Aorta (tissue), 5 donors: Measurements from ENCODE around the gene TAPBPL. TPM values are rescaled to one million over a fixed set of nuclear protein-coding genes. Genes with fewer than 3 reads are reported as not detected.
"Not testable (repeated sequence)": the region's sequence is repeated elsewhere in the genome, so short reads cannot be mapped to it uniquely, and the experiment has no call there.

ENCODE experiments used
- ATAC-seq: fragments of 200-7000 bp; cut with Tn5 transposase; one replicate; pipeline ENCODE4 v1.9.1; 2022; ENCODE audit warnings: moderate library complexity; ENCODE audit not compliant: low FRiP score
- DNase-seq, 2 donors: peaks; one replicate each; pipeline ENCODE4 v3.0.0-alpha.2; 2020
- H3K27ac ChIP-seq, 2 donors: one replicate each; pipeline ENCODE4 v1.5.1; 2013; ENCODE audit warnings: low read length in 2 of 2, mild to moderate bottlenecking in 2 of 2, moderate library complexity in 2 of 2, control low read depth in 1 of 2, inconsistent platforms in 1 of 2, low read depth in 1 of 2
- H3K27me3 ChIP-seq, 2 donors: one replicate each; pipeline ENCODE4 v1.6.1; 2013; ENCODE audit warnings: control low read depth in 1 of 2, low read length in 1 of 2, mild to moderate bottlenecking in 1 of 2, moderate library complexity in 1 of 2; ENCODE audit not compliant: insufficient read depth in 2 of 2, control insufficient read depth in 1 of 2
- H3K36me3 ChIP-seq, 2 donors: one replicate each; pipeline ENCODE4 v1.6.1; 2013; ENCODE audit warnings: control low read depth in 1 of 2, low read length in 1 of 2, mild to moderate bottlenecking in 1 of 2; ENCODE audit not compliant: insufficient read depth in 2 of 2, control insufficient read depth in 1 of 2
- H3K4me1 ChIP-seq, 2 donors: one replicate each; pipeline ENCODE4 v1.6.1; 2013; ENCODE audit warnings: low read length in 2 of 2, control low read depth in 1 of 2, mild to moderate bottlenecking in 1 of 2, moderate library complexity in 1 of 2; ENCODE audit not compliant: insufficient read depth in 2 of 2, control insufficient read depth in 1 of 2
- H3K4me3 ChIP-seq, 2 donors: one replicate each; pipeline ENCODE4 v1.5.1; 2013; ENCODE audit warnings: low read length in 2 of 2, control low read depth in 1 of 2, mild to moderate bottlenecking in 1 of 2
- H3K9me3 ChIP-seq: one replicate; pipeline ENCODE4 v1.6.1; 2013; ENCODE audit warnings: mild to moderate bottlenecking, low read length; ENCODE audit not compliant: control insufficient read depth
- WGBS, 2 donors: extraction: QIAGEN DNeasy Blood & Tissue Kit; methylation state at CpG; one replicate each; pipeline ENCODE4 v1.1.7; 2013; 5-methylcytosine and 5-hydroxymethylcytosine counted together
- intact Hi-C, 2 donors: fragments of 100-400 bp; cut with DNase I; formaldehyde crosslinking; loops; one replicate each; pipeline versions ENCODE4 v1.14.2 to v1.15.0; 2022
- polyA plus RNA-seq, 2 donors: library from polyadenylated mRNA; stranded (reverse); fragments of 200-250 nt; gene quantifications; one replicate each; pipeline ENCODE4 v1.2.3, GENCODE V29; 2013
- total RNA-seq, 2 donors: library from RNA; stranded (reverse); fragmentation: NEBNext Ultra II Directional; extraction: Animal tissue kit (Norgen Biotek cat#: 25700); gene quantifications; one replicate each; pipeline ENCODE4 v1.2.1, GENCODE V29; 2021
- donor health status: healthy with polysubstance abuse.
- donor health status: Bipolar disorder and iron deficiency.
- donor health status: DM: no; HTN: no; CAD: no.
- donor health status: DM: no; HTN: no; CAD: no.
- donor health status: DM: yes; HTN: yes; CAD: no.

Gene TAPBPL
- total and polyA plus RNA-seq, 4 donors, result 14.6 to 29.3 (median 24.0) TPM

- 50 to 54% methylated on average over 4 of the region's 4 CpGs for WGBS, 2 donors
- H3K27me3 ChIP-seq, result no peaks in the 10 kb centered on the region
- H3K9me3 ChIP-seq, result no peaks in the 10 kb centered on the region
- peaks cover 0 to 5% of the 10 kb centered on the region in 2 donors for H3K4me1 ChIP-seq
- intact Hi-C loops, result no loop called here
- ATAC-seq, result no peak
- H3K4me3 ChIP-seq, result no peak overlapping the region
- no peak overlapping the region for H3K27ac ChIP-seq
- H3K36me3 ChIP-seq, result no peaks in the 10 kb centered on the region
- DNase-seq, result no peak
Measured at GRCh38 chr12:6489449-6489848, 37.6 kb downstream of the TAPBPL start.

- WGBS, 2 donors, result 94 to 100% methylated on average over 1 of the region's 1 CpG
Measured at GRCh38 chr12:6490673-6491072, 38.8 kb downstream of the TAPBPL start.

GRCh38 chr12:6492838-6493496, 41.1 kb downstream of the TAPBPL start, which contains the start of gene MRPL51:
Gene MRPL51, minus strand, starts transcription at chr12:6493262. Its CDS starts 126 bp downstream, at chr12:6493136.
- Histone ChIP-seq H3K27me3 (no peaks in the 10 kb centered on the region), H3K4me3 (peak within 1 kb of the TSS; percentile 87 to 93), H3K36me3 (no peaks in the 10 kb centered on the region), H3K9me3 (no peaks in the 10 kb centered on the region), H3K27ac (peak within 1 kb of the TSS; percentile 89 to 96), H3K4me1 (peaks cover 0 to 5% of the 10 kb centered on the region in 2 donors)
- peak; percentile 99 for DNase-seq
- intact Hi-C loops, result loop anchor here (2.0 kb wide), 2 partner anchors 40 to 42 kb away; partner anchors contain the start of gene GAPDH (in 1 of the 2)
- WGBS, 2 donors, result 1% methylated on average over 39 of the region's 39 CpGs
- peak; percentile 99 for ATAC-seq

More at GRCh38 chr12:6490673-6491072, 38.8 kb downstream of the TAPBPL start:
- DNase-seq, H3K9me3 ChIP-seq, H3K4me3 ChIP-seq, H3K4me1 ChIP-seq, H3K27me3 ChIP-seq, intact Hi-C loops, ATAC-seq, H3K36me3 ChIP-seq, H3K27ac ChIP-seq: not testable (repeated sequence)

- Histone ChIP-seq H3K4me3 (peak within 1 kb of the TSS; percentile 87 to 93), H3K9me3 (no peaks in the 10 kb centered on the region), H3K27ac (peak within 1 kb of the TSS; percentile 89 to 96), H3K27me3 (no peaks in the 10 kb centered on the region), H3K36me3 (no peaks in the 10 kb centered on the region), H3K4me1 (peaks cover 0 to 5% of the 10 kb centered on the region in 2 donors)
- DNase-seq, result peak; percentile 97
- 0% methylated on average over 49 of the region's 49 CpGs for WGBS, 2 donors
- ATAC-seq, result peak; percentile 97
- intact Hi-C loops, result loop anchor here (2.0 kb wide), 2 partner anchors 39 to 41 kb away; partner anchors contain the start of gene GAPDH (in 1 of the 2)
Measured at GRCh38 chr12:6493497-6494257, 41.8 kb downstream of the TAPBPL start, which contains the start of gene NCAPD2. Gene NCAPD2, plus strand, starts transcription at chr12:6494102. Its CDS starts 997 bp downstream, at chr12:6495099.

GRCh38 chr12:6494258-6494743, 42.5 kb downstream of the TAPBPL start:
- DNase-seq, result no peak
- H3K36me3 ChIP-seq, result peaks cover 0 to 2% of the 10 kb centered on the region in 2 donors
- ATAC-seq, result peak; percentile 1
- peak overlapping the region; percentile 87 to 93 for H3K4me3 ChIP-seq
- H3K27me3 ChIP-seq, result no peaks in the 10 kb centered on the region
- H3K27ac ChIP-seq, result no peak overlapping the region
- H3K9me3 ChIP-seq, result no peaks in the 10 kb centered on the region
- intact Hi-C loops, result no loop called here
- 0 to 1% methylated on average over 14 of the region's 14 CpGs for whole genome bisulfite sequencing, 2 donors
- peaks cover 0 to 5% of the 10 kb centered on the region in 2 donors for H3K4me1 ChIP-seq

- Histone ChIP-seq H3K4me3 (peak overlapping the region in 1 of 2 donors; percentile 93), H3K9me3 (no peaks in the 10 kb centered on the region), H3K27ac (no peak overlapping the region), H3K4me1 (peaks cover 0 to 5% of the 10 kb centered on the region in 2 donors), H3K27me3 (no peaks in the 10 kb centered on the region), H3K36me3 (peaks cover 0 to 2% of the 10 kb centered on the region in 2 donors)
- ATAC-seq, result no peak
- DNase-seq, result no peak
- intact Hi-C loops, result no loop called here
- 35 to 56% methylated on average over 1 of the region's 1 CpG for WGBS, 2 donors
Measured at GRCh38 chr12:6494968-6495367, 43.1 kb downstream of the TAPBPL start.

- H3K27me3 ChIP-seq, ATAC-seq, H3K36me3 ChIP-seq, H3K4me3 ChIP-seq, DNase-seq, intact Hi-C loops, H3K27ac ChIP-seq, H3K9me3 ChIP-seq, H3K4me1 ChIP-seq: not testable (repeated sequence)
- WGBS, 2 donors, result 76 to 77% methylated on average over 3 of the region's 3 CpGs
Measured at GRCh38 chr12:6497291-6497690, 45.4 kb downstream of the TAPBPL start.

- Histone ChIP-seq H3K4me1 (no peaks in the 10 kb centered on the region), H3K9me3 (no peaks in the 10 kb centered on the region), H3K27me3 (no peaks in the 10 kb centered on the region), H3K4me3 (no peak overlapping the region), H3K27ac (no peak overlapping the region), H3K36me3 (peaks cover 0 to 2% of the 10 kb centered on the region in 2 donors)
- no peak for DNase-seq
- ATAC-seq, result no peak
- WGBS, 2 donors, result 91% methylated on average over 2 of the region's 2 CpGs
- intact Hi-C loops, result no loop called here
Measured at GRCh38 chr12:6500466-6500865, 48.6 kb downstream of the TAPBPL start.
